NCI-H2107 treated with DMSO at 0.1 percent for 48 hours (cell line): ENCODE results near the gene UXS1.

Experiments used
- DNase-seq: peaks from one replicate; lab custom pipeline; 2025; ENCODE audit not compliant: unreplicated experiment; lab: John Stamatoyannopoulos, UW

The UXS1 gene

DNA sequence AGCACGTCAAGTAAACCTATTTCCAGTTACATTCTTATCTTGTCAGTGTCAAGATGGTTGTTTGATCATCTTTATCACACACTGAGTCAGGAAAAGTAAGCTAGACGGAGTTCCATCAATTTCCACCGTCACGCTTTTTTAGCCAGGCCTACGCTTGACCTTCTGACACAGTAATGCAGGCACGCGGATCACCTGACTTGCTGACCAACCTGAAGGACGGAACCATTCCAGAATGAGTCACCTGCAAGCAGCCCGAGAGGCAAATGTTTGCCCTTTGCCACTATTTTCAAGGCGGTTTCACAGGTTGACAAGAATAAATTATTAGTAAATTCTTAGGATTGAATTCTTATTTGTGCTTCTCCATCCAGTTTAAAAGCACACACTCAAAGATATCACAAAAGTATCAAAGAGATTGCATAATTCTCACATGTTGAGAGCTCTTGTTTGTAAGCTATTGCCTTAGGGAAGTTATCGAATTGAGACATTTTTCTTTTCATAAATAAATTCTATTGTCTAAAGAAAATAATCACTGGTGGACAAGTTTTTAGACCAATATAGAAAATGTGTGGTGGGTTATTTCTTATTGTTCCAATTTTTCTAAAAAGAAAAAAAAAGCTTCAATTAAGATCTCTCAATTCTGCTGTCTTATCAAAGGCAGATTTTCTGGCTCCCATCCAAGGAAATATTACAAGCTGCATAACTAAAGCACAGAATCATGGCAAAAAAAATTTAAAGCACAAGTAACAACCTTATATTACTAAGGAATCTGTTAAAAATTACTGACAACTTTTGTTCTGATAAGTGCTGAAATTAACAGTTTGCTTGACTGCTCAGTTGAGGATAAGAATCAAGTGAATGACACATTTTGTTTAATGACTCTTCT lies 31.9 kb downstream of the UXS1 start:
- no peak for DNase-seq

DNA sequence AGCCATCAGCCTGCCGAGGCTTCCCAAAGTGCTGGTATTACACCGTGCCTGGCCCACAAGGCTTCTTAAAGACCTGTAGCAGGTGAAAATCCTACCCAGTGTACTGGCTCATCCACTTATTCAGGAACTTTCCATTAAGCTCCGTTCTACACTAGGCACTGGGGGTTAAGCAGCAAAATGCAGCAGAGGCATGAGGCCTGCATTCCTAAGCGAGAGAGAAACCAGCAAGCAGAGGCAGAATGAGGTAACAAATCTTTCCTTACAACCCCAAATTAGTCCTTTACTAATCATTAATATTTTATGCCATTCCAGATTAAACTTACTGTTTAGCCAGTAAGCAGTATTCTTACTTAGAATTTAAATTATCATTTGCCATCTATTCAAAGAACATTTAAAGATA lies 32.8 kb downstream of the UXS1 start:
- no peak for DNase-seq

DNA sequence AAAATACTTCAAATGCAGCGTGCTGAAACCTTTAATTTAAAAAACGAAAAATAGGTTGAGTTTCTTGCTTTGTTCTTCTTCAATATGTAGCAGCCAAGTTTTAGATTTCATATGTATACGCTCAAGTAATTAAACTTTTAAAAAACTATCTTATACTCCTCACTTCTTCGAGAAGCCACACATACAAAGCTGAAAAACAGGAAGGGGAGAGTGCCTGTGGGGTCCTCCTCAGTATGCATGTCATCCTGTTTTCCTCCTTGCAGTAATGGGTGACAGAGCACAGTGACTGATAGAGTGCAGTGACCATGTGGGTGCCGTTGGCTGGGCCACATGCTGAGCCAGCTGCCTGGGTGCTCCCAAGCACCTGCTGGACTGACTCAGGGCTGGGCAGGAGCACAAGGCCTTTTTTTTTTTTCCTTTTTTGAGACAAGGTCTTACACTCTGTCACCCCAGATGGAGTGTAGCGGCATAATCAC lies 33.3 kb downstream of the UXS1 start:
- no peak for DNase-seq

DNA sequence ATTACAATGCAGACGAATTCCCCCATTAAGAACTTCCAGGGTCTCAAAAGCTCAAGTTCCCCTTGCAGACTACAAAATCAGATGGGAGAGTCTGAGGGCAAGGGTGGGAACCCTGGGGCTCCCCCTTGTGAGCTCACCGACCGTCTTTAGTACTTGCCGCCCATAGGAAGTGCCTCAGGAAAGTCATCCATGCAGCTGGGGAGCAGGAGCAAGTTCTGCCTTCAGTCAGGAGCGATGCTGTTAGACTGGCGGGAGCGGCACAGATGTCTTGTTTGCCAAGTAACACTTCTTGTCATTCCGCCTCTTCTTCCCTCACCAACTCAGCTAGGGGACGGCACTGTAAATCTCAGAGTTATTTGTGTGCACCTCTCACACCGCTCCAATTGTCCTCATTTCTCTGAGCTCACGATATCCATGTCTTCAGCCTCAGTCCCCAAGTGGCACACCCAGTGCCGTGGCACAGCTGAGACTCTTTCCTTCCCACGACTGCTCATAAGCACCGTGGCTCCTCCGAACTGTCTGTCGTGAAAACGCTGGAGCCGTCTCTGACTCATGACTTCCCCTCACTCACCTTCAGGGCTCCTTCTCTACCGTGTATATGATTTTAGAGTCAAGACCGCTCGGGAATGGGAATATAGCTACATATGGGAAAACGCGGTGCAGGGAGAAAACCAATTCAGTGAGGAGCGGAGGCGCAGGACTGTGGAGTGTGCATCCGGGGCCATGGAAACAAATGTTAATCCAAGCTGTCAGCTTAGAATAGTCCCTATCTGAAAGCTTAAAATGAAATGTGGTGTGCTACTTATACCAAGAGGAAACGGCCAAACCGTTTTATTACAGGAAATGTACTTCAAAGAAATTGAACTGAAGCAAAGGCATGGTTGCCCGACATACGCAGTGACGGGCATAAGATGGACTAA lies 34.0 kb downstream of the UXS1 start:
- DNase-seq, result no peak

DNA sequence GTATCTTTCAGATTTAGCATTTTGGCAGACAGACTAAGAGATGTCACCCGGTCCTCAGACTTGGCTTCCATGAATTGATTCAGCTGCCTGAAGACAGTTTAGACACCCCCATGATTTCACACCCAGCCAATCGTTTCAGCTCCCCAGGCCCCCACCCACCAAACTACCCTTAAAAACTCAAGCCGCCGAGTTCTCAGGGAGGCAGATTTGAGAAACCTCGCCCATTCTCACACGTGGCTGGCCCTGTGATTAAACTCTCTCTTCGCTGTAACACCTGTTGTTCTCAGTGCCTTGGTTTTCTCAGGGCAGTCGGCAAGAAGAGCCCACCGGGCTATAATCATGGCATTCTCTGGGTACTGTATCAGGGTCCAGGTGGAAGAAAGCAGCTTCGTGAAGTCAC lies 35.2 kb downstream of the UXS1 start:
- no peak for DNase-seq

DNA sequence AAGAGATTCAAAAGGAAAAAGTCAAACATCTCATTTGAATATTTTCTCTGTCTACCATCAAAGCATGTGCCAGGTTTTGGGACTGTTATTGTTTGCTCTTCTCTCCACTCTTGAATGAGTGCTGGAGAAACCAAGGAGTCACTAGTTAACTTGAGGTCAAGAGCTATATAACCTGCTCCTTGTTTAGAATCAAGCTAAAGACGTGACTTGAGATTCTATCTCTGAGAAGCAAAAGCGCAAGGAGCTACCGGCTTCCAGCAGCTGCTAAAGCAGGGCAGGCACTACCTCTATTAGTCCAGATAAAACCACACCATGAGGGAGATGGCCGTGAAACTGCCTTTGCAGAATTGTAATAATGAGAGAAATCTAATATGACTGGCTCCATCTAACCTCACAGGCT lies 36.0 kb downstream of the UXS1 start:
- DNase-seq, result no peak

DNA sequence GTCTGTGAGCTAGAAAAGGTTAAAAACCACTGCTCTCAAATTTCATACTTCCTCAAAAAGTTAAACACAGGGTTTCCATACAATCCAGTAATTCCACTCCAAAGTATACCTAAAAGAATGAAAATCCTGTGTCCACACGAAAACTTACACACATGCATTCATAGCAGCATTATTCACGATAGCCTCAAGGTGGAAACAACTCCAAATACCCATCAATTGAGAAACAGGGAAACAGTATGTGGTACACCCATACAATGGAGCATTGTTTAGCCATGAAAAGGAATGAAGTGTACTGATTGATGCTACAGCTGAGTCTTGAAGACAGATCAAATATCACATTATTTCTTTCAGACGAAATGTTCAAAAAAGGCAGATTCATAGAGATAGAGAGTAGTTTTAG lies 36.7 kb downstream of the UXS1 start:
- DNase-seq, result no peak

DNA sequence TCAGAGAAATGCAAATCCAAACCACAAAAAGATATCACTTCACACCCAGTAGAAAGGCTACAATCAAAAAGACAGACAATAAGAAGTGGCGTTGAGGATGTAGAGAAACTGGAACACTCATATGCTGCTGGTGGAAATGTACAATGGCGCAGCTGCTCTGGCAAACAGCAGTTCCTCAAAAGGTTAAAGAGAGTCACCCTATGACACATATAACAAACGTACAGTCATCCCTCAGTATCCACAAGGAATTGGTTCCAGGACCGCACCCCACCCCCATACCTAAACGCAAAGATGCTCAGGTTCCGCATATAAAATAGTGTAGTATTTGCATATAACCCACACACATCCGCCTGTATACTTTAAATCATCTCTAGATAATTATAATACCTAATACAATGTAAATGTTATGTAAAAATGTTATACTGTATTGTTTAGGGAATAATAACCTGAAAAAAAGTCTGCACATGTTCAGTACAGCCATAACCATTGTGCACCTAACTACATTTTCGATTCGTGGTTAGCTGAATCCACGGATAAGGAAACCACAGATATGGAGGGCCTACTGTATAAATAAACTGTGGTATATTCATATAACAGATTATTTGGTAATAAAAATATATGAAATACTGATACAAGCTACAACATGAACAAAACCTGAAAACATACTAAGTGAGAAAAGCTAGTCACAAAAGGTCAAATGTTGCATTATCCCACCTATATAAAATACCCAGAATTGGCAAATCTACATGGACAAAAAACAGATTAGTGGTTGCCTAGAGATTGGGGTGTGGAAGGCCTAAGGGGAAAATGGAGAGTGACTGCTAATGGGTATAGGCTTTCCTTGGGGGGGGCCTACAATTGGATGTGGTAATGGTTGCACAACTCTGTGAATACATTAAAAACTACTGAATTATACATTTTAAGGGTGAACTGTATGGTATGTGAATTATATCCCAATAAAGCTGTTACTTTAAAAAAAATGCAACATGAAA lies 37.5 kb downstream of the UXS1 start:
- no peak for DNase-seq

DNA sequence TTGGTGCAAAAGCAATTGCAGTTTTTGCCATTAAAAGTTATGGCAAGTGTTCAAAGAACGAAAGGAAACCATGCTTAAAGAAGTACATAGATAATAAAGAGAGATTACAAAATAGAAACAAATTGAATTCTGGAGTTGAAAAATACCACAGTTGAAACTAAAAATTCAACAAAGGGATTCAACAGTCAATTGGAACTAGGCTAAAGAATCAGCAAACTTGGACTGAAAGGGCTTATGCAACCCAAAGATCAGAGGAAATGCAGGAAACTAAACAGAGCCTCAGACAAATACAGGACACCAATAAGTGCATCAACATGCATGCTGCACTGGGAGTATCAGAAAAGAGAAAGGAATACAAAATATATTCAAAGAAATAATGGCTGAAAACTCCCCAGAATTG lies 40.3 kb downstream of the UXS1 start:
- no peak for DNase-seq

DNA sequence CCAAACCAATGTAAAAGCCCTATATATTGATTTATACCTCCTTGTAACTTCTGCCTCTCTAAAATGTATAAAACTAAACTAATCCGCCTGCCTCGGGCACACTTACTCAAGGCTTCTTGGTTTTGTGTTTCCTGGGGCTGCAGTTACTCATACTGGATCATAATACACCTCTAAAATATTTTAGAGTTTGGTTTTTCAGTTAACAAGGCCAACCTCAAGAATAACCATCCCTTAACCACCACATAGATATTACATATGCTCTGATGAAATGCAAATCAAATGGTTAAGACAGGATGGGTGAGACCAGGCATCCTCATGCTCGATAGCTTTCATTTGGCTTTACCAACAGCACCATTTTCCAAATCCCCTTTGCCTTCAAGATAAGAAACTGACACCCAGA lies 46.4 kb downstream of the UXS1 start:
- no peak for DNase-seq

DNA sequence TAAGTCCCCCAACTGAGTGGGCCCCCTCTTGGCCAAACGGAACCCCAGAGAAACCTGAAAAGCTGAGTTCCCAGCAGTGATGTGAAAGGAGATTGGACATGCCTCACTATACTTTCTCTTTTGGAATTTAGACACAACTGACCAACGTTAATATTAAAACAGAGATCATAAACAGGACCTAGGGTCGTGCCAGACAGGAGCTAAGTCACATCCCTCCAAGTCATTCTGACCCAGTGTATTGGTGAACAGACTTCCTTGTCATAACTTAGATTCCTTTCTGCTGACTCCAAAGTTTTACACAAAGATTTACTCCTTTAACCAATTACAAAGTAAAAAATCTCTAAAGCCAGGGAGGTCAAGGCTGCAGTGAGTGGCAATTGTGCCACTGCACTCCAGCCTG lies 46.9 kb downstream of the UXS1 start:
- DNase-seq, result no peak

DNA sequence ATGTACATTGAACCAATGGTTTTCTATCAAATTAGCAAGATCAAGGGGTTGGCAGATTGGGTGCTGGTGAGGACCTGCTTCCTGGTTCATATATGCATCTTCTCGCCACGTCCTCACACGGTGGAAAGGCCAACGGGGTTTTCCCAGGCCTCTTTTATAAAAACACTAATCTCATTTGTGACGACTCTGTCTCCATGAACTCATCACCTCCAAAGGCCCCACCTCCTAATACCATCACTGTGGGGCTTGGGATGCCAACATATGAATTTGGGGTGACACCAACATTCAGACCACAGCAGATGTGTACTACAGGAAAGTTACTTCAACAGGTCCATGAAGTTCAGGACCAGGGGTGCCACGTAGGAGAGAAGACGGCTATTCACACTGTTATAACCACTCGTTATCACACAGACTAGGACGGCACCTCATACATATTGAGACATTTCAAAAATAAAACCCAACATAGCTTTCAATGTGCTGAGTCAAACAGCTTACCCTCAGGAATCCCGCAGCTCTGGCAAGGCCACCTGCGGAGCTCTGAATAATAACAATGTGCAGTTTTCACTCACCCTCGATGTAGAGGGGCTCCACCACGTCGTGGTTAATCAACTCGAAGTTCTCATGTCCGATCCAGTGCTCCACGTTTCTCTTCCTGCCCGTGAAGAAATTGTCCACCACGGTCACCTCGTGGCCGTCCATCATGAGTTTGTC lies 49.3 kb downstream of the UXS1 start:
- DNase-seq, result no peak

DNA sequence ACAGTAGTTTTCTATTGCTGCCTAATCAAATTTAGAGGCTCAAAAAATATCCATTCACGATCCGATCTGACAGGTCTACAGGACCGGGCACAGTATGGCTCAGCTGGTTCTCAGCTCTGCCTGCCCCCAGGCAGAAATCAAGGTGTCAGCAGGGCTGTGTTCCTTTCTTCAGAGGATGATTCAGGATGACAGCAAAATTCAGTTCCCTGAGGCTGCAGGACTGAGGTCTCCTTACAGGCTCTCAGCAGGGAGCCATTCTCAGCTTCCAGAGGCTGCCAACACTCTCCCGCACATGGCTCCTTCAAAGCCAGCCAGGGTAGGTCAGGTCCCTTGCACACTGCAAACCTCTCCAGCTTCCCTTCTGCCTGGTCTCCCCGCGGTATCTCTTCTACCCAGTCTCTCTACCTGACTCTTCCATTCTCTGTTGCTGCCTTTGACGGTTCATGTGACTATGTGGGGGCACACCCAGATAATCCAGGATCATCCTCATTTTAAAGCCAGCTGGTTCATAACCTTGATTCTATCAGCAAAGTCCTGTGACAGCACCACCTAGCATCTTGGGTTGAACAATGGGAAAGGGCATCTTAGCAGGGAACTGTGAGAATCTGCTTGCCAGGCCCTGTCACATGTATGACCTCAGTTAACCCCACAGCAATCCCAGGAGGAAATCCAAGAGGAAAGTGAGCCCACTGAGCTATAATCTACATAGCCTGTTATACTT lies 50.4 kb downstream of the UXS1 start:
- DNase-seq, result no peak

DNA sequence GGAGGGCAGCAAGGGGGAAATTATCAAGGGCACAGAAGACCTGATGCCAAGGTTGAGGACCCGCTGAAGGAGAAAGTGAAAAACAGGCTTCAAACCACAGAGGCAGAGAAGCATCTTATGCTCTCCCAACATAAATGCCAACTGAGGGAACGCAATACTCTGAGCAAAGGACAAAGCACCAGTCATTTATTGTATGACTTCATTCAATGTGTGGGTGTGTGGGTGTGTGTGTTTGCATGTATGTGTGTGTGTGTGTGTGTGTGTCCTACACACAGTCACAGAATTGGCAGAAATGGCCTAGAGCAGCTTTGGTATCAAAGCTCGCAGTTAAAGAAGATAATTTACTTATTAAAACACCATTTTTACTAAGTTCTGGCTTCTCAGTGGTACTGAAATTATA lies 51.4 kb downstream of the UXS1 start:
- DNase-seq, result no peak

DNA sequence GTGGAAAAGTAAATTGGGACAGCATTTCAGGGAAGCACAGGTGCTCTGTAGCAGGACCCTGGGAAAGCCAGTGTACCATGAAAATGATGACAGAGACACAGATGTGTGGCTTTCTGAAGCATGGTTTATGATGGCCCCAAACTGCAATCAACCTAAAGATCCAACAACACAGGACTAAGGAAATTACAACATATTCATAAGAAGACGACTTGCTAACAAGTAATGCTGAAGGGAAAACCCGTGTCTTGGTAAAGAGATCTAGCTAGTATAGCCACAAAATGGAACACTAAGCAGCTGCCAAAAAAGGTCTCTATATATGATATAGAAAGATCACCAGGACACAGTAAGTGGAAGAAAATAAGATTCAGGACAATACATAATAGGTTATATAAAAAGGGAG lies 53.2 kb downstream of the UXS1 start:
- no peak for DNase-seq

DNA sequence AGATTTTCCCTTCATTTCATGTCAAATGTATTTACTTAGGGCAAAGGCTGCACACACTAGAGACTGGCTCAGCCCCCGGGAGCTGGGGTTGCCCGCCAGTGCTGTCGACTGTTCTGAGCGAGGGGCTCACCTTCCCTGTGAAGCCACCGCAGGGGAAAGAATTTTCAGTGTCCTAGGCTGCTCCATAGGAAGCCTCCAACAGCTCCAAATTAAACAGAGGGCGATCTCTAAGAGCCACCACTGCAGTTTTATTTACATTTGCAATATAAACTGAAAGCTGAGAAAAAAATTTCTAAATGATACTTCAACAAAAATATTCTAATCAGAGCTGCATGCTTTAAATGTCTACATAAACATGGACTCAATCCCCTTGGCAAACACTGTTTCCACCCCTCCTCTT lies 54.0 kb downstream of the UXS1 start:
- DNase-seq, result no peak

DNA sequence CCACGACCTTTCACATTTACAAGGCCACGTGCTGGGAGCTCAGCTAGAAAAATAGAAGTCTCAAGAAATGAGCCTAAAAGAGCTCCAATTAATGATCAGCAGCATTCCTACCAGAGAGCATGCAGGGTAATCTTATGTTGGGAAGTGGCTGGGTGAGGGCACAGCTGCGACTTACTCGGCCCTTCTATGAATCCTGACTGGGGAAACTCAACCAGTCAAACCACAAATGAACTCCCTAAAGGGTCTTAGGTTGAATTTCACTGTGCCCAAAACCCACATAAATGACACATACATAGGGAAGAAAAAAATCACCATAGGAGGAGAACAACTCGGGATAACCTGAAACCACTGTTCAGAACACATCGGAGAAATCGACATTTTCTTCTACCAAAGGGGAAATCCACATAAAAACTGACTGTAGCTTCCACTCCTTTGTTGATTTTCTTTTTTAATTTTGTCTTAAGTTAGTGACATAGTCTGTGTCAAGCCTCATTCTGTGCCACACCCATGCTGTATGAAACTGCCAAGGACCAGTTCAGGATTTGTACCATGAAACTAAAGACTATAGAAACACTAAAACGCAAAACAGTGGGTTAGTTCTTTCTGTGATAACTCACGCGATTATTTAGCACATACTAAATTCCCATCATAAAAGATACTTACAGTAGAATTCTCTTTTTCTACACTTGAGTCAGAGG lies 54.7 kb downstream of the UXS1 start:
- no peak for DNase-seq

DNA sequence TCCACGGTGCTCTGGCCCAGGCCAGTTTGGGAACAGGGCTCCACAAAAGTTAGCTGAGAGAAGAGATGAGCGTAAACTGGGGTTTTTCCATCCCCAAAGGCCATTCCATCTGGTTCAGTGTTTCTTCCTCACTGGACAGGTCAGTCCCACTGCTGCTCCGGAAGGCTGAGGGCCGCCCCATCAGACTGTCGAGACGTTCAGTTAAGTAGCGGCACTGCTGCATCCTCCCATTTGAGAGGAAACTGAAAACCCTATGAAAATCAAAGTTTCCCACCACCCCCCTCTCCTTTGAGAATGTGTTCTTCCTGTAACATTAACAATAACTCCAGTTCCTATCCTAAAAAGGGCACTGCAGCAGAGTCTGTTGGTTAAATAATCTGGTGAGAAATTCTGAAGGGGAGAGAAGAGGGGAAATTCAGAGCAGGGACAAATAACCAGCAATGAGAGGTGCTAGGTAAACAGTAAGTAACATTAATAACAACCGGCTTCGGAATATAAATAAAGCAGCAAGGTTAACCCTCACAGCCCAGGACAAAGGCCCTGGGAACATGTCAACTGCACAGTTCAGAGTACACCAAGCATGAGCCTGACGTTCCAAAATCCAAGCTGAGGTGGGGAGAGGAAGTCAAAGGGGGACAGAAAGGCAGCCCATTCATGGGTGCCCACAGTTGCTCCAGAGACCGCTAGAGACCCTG lies 55.4 kb downstream of the UXS1 start:
- no peak for DNase-seq
